Activated CD4-positive, alpha-beta T cell treated with anti-CD3 and anti-CD28 coated beads, Interleukin-2, amount 10 ng/mL, durations not matched to agents 7 days and 5 days (primary cell): ENCODE data around the gene ZNF106. TPM values are rescaled to one million over a fixed set of nuclear protein-coding genes. Genes with fewer than 3 reads are reported as not detected.

Source experiments
- CTCF ChIA-PET: fragments of 350-600 bp; sonication (Branson Sonifier 250); formaldehyde crosslinking; loops from one replicate; lab custom pipeline; 2021; ENCODE audit warnings: antibody characterized with exemption; lab: Charles Lee
- POLR2A ChIA-PET: fragments of 350-600 bp; sonication (Branson Sonifier 250); formaldehyde crosslinking; loops from one replicate; lab custom pipeline; 2021; ENCODE audit warnings: antibody characterized with exemption; lab: Charles Lee
- DNase-seq: peaks from one replicate; pipeline ENCODE4 v3.0.0-alpha.2; 2020
- H3K27ac Mint-ChIP-seq: one replicate; pipeline ENCODE4 v1.8.0; 2021; ENCODE audit warnings: mild to moderate bottlenecking, moderate library complexity, mixed read lengths
- H3K27me3 Mint-ChIP-seq: one replicate; pipeline ENCODE4 v1.8.0; 2021; ENCODE audit warnings: mixed read lengths
- H3K36me3 Mint-ChIP-seq: one replicate; pipeline ENCODE4 v1.8.0; 2021; ENCODE audit warnings: low read depth, mixed read lengths
- H3K4me1 Mint-ChIP-seq: one replicate; pipeline ENCODE4 v1.8.0; 2021; ENCODE audit warnings: mixed read lengths
- H3K4me3 Mint-ChIP-seq: one replicate; pipeline ENCODE4 v1.8.0; 2021; ENCODE audit warnings: mild to moderate bottlenecking, moderate library complexity, mixed read lengths
- H3K9me3 Mint-ChIP-seq: one replicate; pipeline ENCODE4 v1.8.0; 2021; ENCODE audit warnings: mixed read lengths
- total RNA-seq, 2 experiments: library from RNA; stranded (reverse); gene quantifications; one replicate each; pipeline ENCODE4 v1.2.3, GENCODE V29; 2021

The ZNF106 gene
- total RNA-seq, 2 experiments from 2014 or later: 45.8 to 56.0 TPM

DNA sequence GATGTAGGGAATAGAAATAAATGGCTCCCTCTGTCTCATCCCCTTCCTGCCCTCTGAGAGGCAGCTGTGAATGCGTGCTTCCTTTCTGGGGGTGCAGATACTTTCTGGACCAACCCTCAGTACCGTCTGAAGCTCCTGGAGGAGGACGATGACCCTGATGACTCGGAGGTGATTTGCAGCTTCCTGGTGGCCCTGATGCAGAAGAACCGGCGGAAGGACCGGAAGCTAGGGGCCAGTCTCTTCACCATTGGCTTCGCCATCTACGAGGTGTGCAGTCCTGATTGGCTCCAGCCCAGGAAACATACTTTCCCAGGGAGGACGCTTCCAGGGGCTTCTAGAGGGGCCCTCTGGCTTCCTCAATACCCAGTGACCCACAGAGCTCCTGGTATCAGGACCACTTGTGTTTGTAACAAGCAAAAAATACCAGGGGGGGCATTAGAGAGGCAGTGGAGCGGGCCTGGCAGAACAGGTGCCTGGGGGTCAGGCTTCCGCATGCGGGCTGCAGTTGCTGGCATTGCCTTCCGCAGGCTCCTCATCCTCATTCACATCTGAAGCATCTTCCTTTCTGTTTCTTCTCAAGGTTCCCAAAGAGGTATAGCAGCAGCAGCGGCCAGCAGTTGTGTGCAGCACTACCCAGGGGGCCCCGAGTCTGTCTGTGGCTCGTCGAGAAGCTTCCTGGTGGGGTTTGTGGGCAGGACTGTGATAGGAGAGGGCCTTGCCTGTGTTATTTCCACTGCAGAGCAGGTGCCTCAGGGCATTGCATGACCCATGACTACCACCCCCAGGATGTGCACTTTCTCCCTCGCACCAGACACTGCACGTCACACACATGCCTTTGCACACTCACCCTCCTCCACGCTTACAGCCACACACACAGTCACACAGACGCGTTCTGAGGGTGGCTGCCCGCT is 89.1 kb downstream of the ZNF106 start:
- peaks cover 8% of the 10 kb centered on the region for H3K4me1 Mint-ChIP-seq
- H3K4me3 Mint-ChIP-seq: peak overlapping the region; percentile 53
- POLR2A ChIA-PET: no interaction called here
- H3K9me3 Mint-ChIP-seq: no peaks in the 10 kb centered on the region
- H3K27me3 Mint-ChIP-seq: no peaks in the 10 kb centered on the region
- H3K27ac Mint-ChIP-seq: peak overlapping the region; percentile 60
- DNase-seq: no peak
- CTCF ChIA-PET: interaction anchor here (0.7 to 0.9 kb wide), 2 partner anchors 25 to 200 kb away, joined by 3 read pairs; no protein-coding TSS in a partner anchor
- peaks cover 2% of the 10 kb centered on the region for H3K36me3 Mint-ChIP-seq

DNA sequence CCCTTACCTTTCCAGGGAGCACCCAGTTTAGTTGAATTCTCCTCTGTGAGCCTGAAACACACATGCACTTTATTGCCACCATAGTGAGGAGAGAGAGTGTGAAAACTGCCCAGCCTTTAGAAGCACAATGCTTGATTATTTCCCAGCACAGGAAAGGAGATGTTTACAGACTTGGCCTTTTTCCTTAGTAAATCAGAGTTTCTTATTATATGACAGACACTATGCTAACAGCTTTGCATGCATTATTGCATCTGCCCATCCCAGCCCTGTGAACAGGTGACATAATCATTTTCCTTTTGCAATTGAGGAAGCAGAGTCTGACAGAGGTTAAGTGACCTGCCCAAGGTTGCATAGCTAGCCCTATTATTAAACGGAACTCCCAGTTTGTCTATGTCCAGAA is 95.1 kb downstream of the ZNF106 start:
- no peaks in the 10 kb centered on the region for H3K9me3 Mint-ChIP-seq
- H3K27ac Mint-ChIP-seq: no peak overlapping the region
- CTCF ChIA-PET: no interaction called here

DNA sequence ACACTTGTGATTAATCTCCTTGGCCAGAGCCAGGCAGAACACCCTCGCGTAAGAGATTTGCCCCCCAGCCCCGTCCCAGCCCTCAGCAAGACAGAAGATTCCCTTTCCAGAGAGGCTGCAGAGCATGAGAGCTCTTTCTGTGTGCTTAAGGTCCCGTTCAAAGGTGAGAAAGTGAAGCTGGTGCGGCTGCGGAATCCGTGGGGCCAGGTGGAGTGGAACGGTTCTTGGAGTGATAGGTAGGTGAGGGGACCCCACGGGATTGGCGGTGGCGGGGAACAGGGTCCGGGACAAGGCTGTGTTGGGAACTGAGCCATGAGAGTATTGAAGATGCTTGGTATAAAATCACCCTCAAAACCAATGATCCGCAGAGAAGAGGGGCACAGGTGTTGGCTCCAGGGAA is 96.8 kb downstream of the ZNF106 start:
- Mint-ChIP-seq H3K4me3 (no peak overlapping the region), H3K9me3 (no peaks in the 10 kb centered on the region), H3K36me3 (no peaks in the 10 kb centered on the region), H3K4me1 (no peaks in the 10 kb centered on the region), H3K27me3 (no peaks in the 10 kb centered on the region), H3K27ac (no peak overlapping the region)
- no peak for DNase-seq
- CTCF ChIA-PET: no interaction called here
- POLR2A ChIA-PET: no interaction called here

More for the DNA sequence above, 95.1 kb downstream of the ZNF106 start:
- POLR2A ChIA-PET: interaction anchor here (0.6 kb wide), 1 partner anchor 528 kb away, joined by 6 read pairs; no protein-coding TSS in a partner anchor
- no peaks in the 10 kb centered on the region for H3K4me1 Mint-ChIP-seq
- H3K36me3 Mint-ChIP-seq: peaks cover 2% of the 10 kb centered on the region
- no peak overlapping the region for H3K4me3 Mint-ChIP-seq
- DNase-seq: no peak
- H3K27me3 Mint-ChIP-seq: no peaks in the 10 kb centered on the region

DNA sequence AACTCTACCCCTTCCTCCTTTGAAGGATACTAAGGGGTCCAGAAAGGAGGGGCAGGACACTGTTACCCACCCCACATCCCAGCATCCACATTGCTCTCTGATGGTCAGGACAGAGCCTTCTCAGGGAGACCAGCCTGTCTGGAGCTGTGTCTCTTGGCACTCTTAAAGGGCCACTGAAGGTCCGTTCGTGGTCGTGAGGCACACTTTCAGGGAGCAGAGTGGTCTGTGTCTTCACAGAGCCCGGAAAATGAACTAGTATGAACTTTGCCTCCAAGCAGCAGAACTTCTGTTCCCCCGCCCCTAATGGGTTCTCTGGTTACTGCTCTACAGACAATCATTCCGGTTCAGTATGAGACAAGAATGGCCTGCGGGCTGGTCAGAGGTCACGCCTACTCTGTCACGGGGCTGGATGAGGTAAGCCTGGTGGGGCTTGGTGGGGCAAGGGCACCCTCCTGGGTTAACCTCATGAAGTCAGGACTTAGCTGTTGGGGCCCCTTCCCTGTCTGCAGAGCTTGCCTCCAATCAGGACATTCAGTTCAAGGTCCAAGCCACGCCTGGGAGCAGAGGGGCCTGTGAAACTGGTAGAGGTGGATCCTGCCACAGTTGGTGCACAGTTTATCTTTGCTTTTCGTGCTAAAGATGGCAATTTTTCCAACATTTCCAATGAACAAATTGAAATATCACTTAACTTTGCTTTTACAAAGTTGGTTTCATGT is 98.5 kb downstream of the ZNF106 start:
- ChIA-PET CTCF (interaction anchor here (0.6 kb wide), 1 partner anchor 26 kb away, joined by 4 read pairs; no protein-coding TSS in a partner anchor), POLR2A (no interaction called here)
- no peak overlapping the region for H3K4me3 Mint-ChIP-seq
- DNase-seq: no peak
- H3K27ac Mint-ChIP-seq: no peak overlapping the region
- no peaks in the 10 kb centered on the region for H3K9me3 Mint-ChIP-seq
- no peaks in the 10 kb centered on the region for H3K4me1 Mint-ChIP-seq
- H3K36me3 Mint-ChIP-seq: no peaks in the 10 kb centered on the region
- no peaks in the 10 kb centered on the region for H3K27me3 Mint-ChIP-seq

DNA sequence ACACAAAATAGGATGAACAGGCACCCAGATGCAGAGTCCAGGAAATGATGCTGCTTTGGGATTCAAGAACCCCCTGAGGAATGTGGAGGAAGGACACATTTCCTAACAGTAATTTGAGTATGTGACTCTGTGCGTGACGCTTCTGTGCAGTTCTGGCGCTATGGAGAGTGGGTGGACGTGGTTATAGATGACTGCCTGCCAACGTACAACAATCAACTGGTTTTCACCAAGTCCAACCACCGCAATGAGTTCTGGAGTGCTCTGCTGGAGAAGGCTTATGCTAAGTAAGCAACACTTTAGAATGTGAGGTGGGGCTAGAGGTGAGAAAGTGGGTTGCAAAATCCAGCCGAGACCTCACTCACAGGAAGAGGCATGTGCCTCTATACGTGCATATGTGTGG is 103.3 kb downstream of the ZNF106 start:
- Mint-ChIP-seq H3K4me1 (no peaks in the 10 kb centered on the region), H3K9me3 (no peaks in the 10 kb centered on the region), H3K27ac (no peak overlapping the region), H3K4me3 (no peak overlapping the region), H3K36me3 (no peaks in the 10 kb centered on the region), H3K27me3 (no peaks in the 10 kb centered on the region)
- POLR2A ChIA-PET: no interaction called here
- no peak for DNase-seq
- CTCF ChIA-PET: interaction anchor here (0.9 to 1.3 kb wide), 3 partner anchors 12 to 20 kb away, joined by 3 to 4 read pairs (median 4); no protein-coding TSS in a partner anchor

DNA sequence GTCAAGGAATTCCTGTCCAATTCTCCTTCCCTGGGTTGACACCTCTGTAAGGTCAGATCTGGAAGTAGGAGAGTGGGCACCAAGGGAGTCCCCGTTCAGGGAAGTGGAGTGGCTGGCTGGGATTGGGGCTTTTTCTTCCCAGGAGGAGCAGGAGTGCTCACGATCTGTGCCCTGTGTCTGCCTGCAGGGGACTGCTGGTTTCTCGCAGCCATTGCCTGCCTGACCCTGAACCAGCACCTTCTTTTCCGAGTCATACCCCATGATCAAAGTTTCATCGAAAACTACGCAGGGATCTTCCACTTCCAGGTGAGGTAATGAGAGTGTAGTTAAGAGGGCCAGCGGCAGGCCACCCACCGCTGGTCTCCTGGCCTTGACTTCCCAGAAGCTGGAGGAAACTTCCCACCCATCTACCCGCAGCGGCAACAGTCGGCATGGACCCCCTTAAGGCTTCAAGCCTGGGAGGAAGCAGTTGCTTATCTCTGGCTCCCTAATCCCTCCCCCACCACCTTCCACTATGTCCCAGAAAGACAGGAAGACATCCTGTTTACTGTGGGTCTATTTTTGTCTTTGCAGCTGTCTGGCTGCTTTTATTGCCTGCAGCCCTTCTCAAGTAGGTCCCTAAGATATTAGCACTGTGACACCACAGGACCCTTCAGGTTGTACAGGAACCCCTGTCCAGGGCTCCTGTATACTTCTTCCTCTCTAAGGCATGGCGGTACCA is 104.8 kb downstream of the ZNF106 start:
- ChIA-PET CTCF (interaction anchor here (0.6 kb wide), 1 partner anchor 90 kb away, joined by 3 read pairs; no protein-coding TSS in a partner anchor), POLR2A (no interaction called here)
- no peak overlapping the region for H3K4me3 Mint-ChIP-seq
- DNase-seq: no peak
- no peaks in the 10 kb centered on the region for H3K27me3 Mint-ChIP-seq
- H3K27ac Mint-ChIP-seq: no peak overlapping the region
- H3K4me1 Mint-ChIP-seq: no peaks in the 10 kb centered on the region
- H3K9me3 Mint-ChIP-seq: no peaks in the 10 kb centered on the region
- no peaks in the 10 kb centered on the region for H3K36me3 Mint-ChIP-seq

DNA sequence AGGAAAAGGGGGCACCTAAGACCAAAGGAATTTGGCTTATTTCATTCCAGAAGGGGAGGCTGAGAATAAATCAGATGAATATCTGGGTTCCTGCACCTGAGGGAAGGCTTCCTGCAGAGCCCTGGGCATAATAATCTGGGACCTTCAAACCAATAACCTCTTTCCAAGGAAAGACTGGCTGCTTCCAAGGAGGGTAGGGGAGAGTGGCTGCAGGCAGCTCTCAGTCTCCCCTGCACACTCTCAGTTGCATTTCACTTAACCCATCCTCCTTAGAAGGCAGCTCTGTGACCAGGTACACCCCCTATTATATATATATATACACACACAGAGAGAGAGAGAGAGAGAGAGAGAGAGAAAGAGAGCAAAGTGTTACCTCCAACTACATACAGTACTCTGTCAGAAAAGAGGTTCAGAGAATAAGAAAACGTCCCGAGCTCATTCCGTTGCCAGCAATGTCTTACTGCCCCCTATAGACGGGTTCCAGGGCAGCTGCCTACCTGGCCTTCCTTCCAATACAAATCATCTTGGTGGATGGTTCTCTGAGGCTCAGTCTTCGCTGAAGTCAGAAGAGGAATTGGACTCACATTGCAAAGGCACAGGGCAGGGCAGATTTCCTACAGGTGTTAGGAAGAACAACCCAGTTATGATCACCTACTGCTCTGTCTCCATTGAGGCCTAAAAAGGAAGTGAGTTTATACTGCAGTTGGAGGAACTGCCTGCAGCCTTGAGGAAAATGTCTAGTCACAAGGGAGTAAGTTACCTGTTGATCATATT is 105.5 kb downstream of the ZNF106 start:
- no peak overlapping the region for H3K27ac Mint-ChIP-seq
- H3K4me1 Mint-ChIP-seq: no peaks in the 10 kb centered on the region
- CTCF ChIA-PET: interaction anchor here (0.6 to 1.4 kb wide), 5 partner anchors 12 to 90 kb away, joined by 3 to 4 read pairs (median 3); no protein-coding TSS in a partner anchor
- H3K36me3 Mint-ChIP-seq: no peaks in the 10 kb centered on the region
- H3K4me3 Mint-ChIP-seq: no peak overlapping the region
- no peaks in the 10 kb centered on the region for H3K9me3 Mint-ChIP-seq
- DNase-seq: peak; percentile 45
- H3K27me3 Mint-ChIP-seq: no peaks in the 10 kb centered on the region
- POLR2A ChIA-PET: no interaction called here

DNA sequence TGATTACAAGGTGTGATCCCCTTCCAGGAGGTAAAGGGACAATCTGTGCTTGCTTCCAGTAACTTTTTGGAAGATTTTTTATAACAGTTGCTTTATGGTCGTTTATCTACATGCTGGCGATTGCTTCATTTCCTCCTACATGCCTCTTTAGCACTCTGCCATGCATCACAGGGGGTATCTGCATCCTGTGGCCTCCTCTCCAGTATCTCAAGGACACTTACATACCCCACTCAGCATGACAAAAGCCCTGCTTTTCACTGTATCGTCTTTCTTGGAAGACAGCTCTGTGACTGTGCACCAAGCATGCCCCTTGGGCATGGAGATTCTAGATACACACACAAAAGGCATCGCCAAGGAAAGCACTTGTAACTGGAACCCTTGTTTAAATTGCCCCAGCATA is 106.3 kb downstream of the ZNF106 start:
- no peaks in the 10 kb centered on the region for H3K36me3 Mint-ChIP-seq
- H3K27me3 Mint-ChIP-seq: no peaks in the 10 kb centered on the region
- no peak overlapping the region for H3K27ac Mint-ChIP-seq
- no peaks in the 10 kb centered on the region for H3K9me3 Mint-ChIP-seq
- H3K4me3 Mint-ChIP-seq: no peak overlapping the region
- H3K4me1 Mint-ChIP-seq: no peaks in the 10 kb centered on the region
- ChIA-PET POLR2A (no interaction called here), CTCF (interaction anchor here (0.7 to 1.4 kb wide), 4 partner anchors 15 to 25 kb away, joined by 3 to 4 read pairs (median 3); no protein-coding TSS in a partner anchor)
- no peak for DNase-seq

DNA sequence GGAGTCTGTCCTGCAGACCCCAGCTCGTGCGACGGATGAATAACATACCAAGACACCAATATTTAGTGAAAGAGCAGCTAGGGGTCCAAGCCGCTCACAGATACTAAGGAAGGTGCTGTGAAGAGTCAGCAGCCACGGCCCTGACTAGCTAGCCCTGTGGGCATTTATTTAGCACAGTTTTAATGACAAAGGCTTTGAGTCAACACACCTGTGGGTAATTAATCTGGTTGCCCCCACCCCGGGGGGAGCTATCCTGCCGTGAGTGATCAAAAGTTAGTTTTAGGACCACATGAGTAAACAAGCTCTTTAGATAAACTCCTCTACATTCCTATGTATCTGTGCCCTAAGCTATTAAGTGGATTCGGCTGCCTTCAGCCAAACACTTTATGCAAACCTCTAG is 112.9 kb downstream of the ZNF106 start:
- Mint-ChIP-seq H3K9me3 (peaks cover 3% of the 10 kb centered on the region), H3K27ac (no peak overlapping the region), H3K4me3 (no peak overlapping the region), H3K36me3 (peaks cover 2% of the 10 kb centered on the region), H3K27me3 (no peaks in the 10 kb centered on the region), H3K4me1 (no peaks in the 10 kb centered on the region)
- DNase-seq: no peak
- ChIA-PET POLR2A (no interaction called here), CTCF (interaction anchor here (1.4 kb wide), 1 partner anchor 24 kb away, joined by 3 read pairs; no protein-coding TSS in a partner anchor)

DNA sequence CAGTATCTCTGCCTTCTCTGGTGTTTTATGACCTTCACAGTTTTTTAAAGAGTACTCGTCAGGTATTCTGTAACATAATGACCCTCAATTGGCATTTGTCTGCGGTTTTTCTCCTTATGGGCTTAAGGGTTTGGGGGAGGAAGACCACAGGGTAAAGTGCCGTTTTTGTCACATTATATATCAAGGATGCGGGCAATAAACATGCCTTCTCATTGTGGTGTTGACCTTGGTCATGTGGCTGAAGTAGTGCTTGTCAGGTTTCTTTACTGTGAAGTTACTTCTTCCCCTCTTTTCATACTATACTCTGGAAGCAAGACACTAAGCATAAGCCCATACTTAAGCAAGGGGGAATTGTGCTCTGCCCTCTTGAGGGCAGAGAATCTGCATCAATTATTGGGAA is 115.0 kb downstream of the ZNF106 start:
- POLR2A ChIA-PET: no interaction called here
- Mint-ChIP-seq H3K4me1 (no peaks in the 10 kb centered on the region), H3K4me3 (no peak overlapping the region), H3K27ac (no peak overlapping the region), H3K27me3 (no peaks in the 10 kb centered on the region), H3K36me3 (peaks cover 2% of the 10 kb centered on the region), H3K9me3 (peaks cover 3% of the 10 kb centered on the region)
- CTCF ChIA-PET: no interaction called here
- DNase-seq: no peak

DNA sequence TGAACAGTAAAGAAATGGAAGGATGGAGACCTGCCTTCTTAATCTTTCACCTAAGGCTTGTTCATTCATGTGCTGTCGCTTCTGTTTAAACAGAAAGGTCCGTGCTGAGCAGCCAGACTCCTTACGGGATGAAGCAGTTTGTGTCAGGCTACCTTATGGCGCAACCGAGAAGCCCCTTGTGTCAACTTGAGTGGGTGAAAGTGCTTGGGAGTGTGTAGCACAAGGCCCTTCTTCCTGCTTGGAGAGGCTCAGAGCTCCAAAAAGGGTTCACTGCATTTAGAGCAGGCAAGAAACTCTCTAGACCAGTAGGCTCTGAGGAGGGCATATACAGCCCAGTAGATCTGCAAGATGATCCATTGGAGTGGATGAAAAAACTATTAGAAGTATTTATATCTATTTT is 115.7 kb downstream of the ZNF106 start:
- no peaks in the 10 kb centered on the region for H3K4me1 Mint-ChIP-seq
- H3K27ac Mint-ChIP-seq: no peak overlapping the region
- ChIA-PET POLR2A (no interaction called here), CTCF (no interaction called here)
- peaks cover 2% of the 10 kb centered on the region for H3K36me3 Mint-ChIP-seq
- H3K9me3 Mint-ChIP-seq: peaks cover 3% of the 10 kb centered on the region
- no peak for DNase-seq
- no peak overlapping the region for H3K4me3 Mint-ChIP-seq
- no peaks in the 10 kb centered on the region for H3K27me3 Mint-ChIP-seq

DNA sequence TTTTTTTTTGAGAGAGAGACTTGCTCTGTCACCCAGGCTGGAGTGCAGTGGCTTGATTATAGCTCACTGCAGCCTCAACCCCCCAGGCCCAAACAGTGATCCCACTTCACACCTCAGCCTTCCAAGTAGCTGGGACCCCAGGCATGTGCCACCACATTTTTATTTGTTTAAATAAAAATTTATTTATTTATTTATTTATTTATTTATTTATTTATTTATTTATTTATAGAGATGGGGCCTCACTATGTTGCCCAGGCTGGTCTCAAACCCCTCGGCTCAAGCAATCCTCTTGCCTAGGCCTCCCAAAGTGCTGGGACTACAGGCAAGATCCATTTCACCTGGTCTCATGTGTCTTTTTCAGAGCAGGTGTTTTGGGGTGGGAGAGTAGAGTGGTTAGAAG is 116.1 kb downstream of the ZNF106 start:
- Mint-ChIP-seq H3K27ac (no peak overlapping the region), H3K9me3 (peaks cover 3% of the 10 kb centered on the region), H3K36me3 (peaks cover 2% of the 10 kb centered on the region), H3K4me1 (no peaks in the 10 kb centered on the region), H3K4me3 (no peak overlapping the region), H3K27me3 (no peaks in the 10 kb centered on the region)
- DNase-seq: no peak
- ChIA-PET POLR2A (no interaction called here), CTCF (no interaction called here)
